Hindlimb muscle (tissue), 1 donor: ENCODE results near the gene ZMYND19. TPM values are rescaled to one million over a fixed set of nuclear protein-coding genes. Genes with fewer than 3 reads are reported as not detected.

Experiments used
- polyA plus RNA-seq: library from polyadenylated mRNA; unstranded; fragments of 120-200 nt; gene quantifications from one replicate; pipeline ENCODE4 v1.2.1, GENCODE V29; 2013; ENCODE audit not compliant: insufficient read length

Gene ZMYND19
- polyA plus RNA-seq, 1 donor: 19.0 TPM

Other genes starting within 250 kb of the ZMYND19 start
- gene EXD3, start 167.3 kb downstream of the ZMYND19 start, polyA plus RNA-seq: 16.6 TPM
- gene NOXA1, start 167.1 kb downstream of the ZMYND19 start, polyA plus RNA-seq: 4.2 TPM
- gene ENTPD8, start 149.2 kb downstream of the ZMYND19 start, polyA plus RNA-seq: 0.98 TPM
- 18.1 TPM for gene NSMF, start 131.2 kb downstream of the ZMYND19 start, polyA plus RNA-seq
- gene PNPLA7, start 40.1 kb downstream of the ZMYND19 start, polyA plus RNA-seq: 4.5 TPM
- 34.2 TPM for gene MRPL41, start 38.6 kb downstream of the ZMYND19 start, polyA plus RNA-seq
- gene DPH7, start 11.6 kb downstream of the ZMYND19 start, polyA plus RNA-seq: 29.3 TPM
- gene ARRDC1, start 15.2 kb upstream of the ZMYND19 start, polyA plus RNA-seq: 48.6 TPM
- 50.4 TPM for gene EHMT1, start 28.5 kb upstream of the ZMYND19 start, polyA plus RNA-seq